ENCODE measurements around the gene MED25. TPM values are rescaled to one million over a fixed set of nuclear protein-coding genes. Genes with fewer than 3 reads are reported as not detected.

The MED25 gene
- total RNA-seq, 1 donor from 2014 or later: 72.2 TPM

DNA sequence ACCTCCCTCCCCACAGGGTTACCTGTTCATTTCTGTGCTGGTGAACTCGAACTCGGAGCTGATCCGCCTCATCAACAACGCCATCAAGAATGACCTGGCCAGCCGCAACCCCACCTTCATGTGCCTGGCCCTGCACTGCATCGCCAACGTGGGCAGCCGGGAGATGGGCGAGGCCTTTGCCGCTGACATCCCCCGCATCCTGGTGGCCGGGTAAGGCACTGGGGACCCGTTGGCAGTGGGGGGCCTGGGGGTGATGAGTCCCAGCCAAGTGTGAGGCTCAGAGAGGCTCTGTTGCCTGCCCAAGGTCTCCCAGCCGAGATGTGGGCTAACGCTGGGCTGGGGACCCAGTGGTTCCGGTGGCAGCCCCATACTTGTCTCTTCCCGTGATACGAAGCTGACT, 35.6 kb upstream of the MED25 start:
- no peak for FAIRE-seq
- H3K4me1 Mint-ChIP-seq (ENCODE audit: low read depth, unreplicated experiment): peaks cover 7% of the 10 kb centered on the region
- Histone ChIP-seq H2AFZ (ENCODE audit: low read depth, low read length) (no peak overlapping the region), H3K36me3 (ENCODE audit: insufficient read depth, low read length) (peaks cover 13% of the 10 kb centered on the region), H4K20me1 (ENCODE audit: insufficient read depth, low read length) (peaks cover 49% of the 10 kb centered on the region), H3K27ac (ENCODE audit: low read depth, low read length) (no peak overlapping the region), H3K4me3 (ENCODE audit: insufficient read depth, low read depth, low read length) (no peak overlapping the region), H3K4me2 (ENCODE audit: low read length) (no peak overlapping the region), H3K27me3 (ENCODE audit: insufficient read depth, low read length) (no peaks in the 10 kb centered on the region), H3K4me1 (ENCODE audit: insufficient read depth, low read length) (peaks cover 8% of the 10 kb centered on the region), H3K9ac (ENCODE audit: low read length) (no peak overlapping the region), H3K79me2 (ENCODE audit: insufficient read depth, low read length) (peaks cover 41% of the 10 kb centered on the region), H3K9me3 (ENCODE audit: insufficient read depth, low read depth, low read length) (no peaks in the 10 kb centered on the region)
- H3K27me3 Mint-ChIP-seq (ENCODE audit: low read depth, unreplicated experiment): no peaks in the 10 kb centered on the region
- H3K27ac Mint-ChIP-seq (ENCODE audit: unreplicated experiment): no peak overlapping the region
- TF ChIP-seq EZH2 (IDR thresholded peaks at IDR 0.05; ENCODE audit: insufficient read depth, low read length): no peak
- TF ChIP-seq, protein P1, sequence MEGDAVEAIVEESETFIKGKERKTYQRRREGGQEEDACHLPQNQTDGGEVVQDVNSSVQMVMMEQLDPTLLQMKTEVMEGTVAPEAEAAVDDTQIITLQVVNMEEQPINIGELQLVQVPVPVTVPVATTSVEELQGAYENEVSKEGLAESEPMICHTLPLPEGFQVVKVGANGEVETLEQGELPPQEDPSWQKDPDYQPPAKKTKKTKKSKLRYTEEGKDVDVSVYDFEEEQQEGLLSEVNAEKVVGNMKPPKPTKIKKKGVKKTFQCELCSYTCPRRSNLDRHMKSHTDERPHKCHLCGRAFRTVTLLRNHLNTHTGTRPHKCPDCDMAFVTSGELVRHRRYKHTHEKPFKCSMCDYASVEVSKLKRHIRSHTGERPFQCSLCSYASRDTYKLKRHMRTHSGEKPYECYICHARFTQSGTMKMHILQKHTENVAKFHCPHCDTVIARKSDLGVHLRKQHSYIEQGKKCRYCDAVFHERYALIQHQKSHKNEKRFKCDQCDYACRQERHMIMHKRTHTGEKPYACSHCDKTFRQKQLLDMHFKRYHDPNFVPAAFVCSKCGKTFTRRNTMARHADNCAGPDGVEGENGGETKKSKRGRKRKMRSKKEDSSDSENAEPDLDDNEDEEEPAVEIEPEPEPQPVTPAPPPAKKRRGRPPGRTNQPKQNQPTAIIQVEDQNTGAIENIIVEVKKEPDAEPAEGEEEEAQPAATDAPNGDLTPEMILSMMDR (IDR thresholded peaks at IDR 0.05; ENCODE audit: insufficient read depth, low read depth, low read length): no peak
- no peaks in the 10 kb centered on the region for H3K9me3 Mint-ChIP-seq (ENCODE audit: unreplicated experiment)
- DNase-seq (ENCODE audit: low read depth): no peak
- no peak overlapping the region for H3K4me3 Mint-ChIP-seq (ENCODE audit: unreplicated experiment)
- peaks cover 22% of the 10 kb centered on the region for H3K36me3 Mint-ChIP-seq (ENCODE audit: low read depth, unreplicated experiment)

DNA sequence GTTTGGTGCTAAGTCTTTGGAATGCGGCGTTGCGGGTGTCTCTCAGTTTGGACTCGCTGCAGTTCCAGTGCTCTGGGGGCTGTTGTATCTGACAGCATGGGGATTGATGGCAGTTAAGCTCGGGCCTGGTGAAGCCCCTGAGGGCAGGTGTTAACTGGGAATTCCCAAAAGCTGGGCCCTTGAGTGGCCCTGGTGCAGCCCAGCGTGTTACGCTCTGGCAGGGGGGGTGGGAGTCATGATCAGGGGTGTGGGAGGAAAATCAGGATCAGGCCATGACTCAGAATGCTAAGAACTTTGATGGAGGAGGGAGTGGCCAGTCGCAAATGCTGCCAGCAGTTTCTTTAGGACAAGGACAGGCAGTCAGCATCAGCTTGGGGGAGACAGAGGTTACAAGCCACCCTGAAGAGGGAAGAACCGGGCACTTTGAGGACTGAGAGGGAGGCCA, 31.7 kb upstream of the MED25 start:
- TF ChIP-seq EZH2 (IDR thresholded peaks at IDR 0.05; ENCODE audit: insufficient read depth, low read length): no peak
- TF ChIP-seq, protein P1 (IDR thresholded peaks at IDR 0.05; ENCODE audit: insufficient read depth, low read depth, low read length): no peak
- Histone ChIP-seq H3K4me1 (ENCODE audit: insufficient read depth, low read length) (peaks cover 8% of the 10 kb centered on the region), H4K20me1 (ENCODE audit: insufficient read depth, low read length) (peaks cover 52% of the 10 kb centered on the region), H2AFZ (ENCODE audit: low read depth, low read length) (no peak overlapping the region), H3K9me3 (ENCODE audit: insufficient read depth, low read depth, low read length) (no peaks in the 10 kb centered on the region), H3K79me2 (ENCODE audit: insufficient read depth, low read length) (peaks cover 33% of the 10 kb centered on the region), H3K36me3 (ENCODE audit: insufficient read depth, low read length) (peaks cover 16% of the 10 kb centered on the region), H3K4me2 (ENCODE audit: low read length) (peak overlapping the region; percentile 66), H3K4me3 (ENCODE audit: insufficient read depth, low read depth, low read length) (no peak overlapping the region), H3K27ac (ENCODE audit: low read depth, low read length) (peak overlapping the region; percentile 31), H3K27me3 (ENCODE audit: insufficient read depth, low read length) (no peaks in the 10 kb centered on the region), H3K9ac (ENCODE audit: low read length) (peak overlapping the region; percentile 43)
- DNase-seq (ENCODE audit: low read depth) (peak; percentile 20), FAIRE-seq (no peak)
- Mint-ChIP-seq H3K4me3 (ENCODE audit: unreplicated experiment) (peak overlapping the region; percentile 52), H3K27me3 (ENCODE audit: low read depth, unreplicated experiment) (no peaks in the 10 kb centered on the region), H3K9me3 (ENCODE audit: unreplicated experiment) (no peaks in the 10 kb centered on the region), H3K4me1 (ENCODE audit: low read depth, unreplicated experiment) (peaks cover 7% of the 10 kb centered on the region), H3K27ac (ENCODE audit: unreplicated experiment) (peak overlapping the region; percentile 22), H3K36me3 (ENCODE audit: low read depth, unreplicated experiment) (peaks cover 34% of the 10 kb centered on the region)

DNA sequence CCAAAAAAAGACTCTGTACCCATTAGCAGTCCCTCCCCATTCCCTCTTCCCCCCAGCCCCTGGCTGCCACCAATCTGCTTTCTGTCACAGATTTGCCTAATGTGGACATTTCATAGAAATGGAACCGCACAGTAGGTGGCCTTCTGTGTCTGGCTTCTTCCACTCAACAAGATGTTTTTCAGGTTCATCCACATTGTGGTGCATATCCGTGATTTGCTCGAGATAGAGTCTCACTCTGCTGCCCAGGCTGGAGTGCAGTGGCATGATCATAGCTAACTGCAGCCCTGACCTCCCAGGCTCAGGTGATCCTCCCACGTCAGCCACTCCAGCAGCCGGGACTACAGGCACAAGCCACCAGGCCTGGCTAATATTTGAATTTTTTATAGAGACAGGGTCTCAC, 30.3 kb upstream of the MED25 start:
- FAIRE-seq: no peak
- no peak overlapping the region for H3K27ac Mint-ChIP-seq (ENCODE audit: unreplicated experiment)

More for the DNA sequence above, 30.3 kb upstream of the MED25 start:
- Histone ChIP-seq H3K9ac (ENCODE audit: low read length) (no peak overlapping the region), H2AFZ (ENCODE audit: low read depth, low read length) (no peak overlapping the region), H3K79me2 (ENCODE audit: insufficient read depth, low read length) (peaks cover 36% of the 10 kb centered on the region), H3K36me3 (ENCODE audit: insufficient read depth, low read length) (peaks cover 15% of the 10 kb centered on the region), H3K4me3 (ENCODE audit: insufficient read depth, low read depth, low read length) (no peak overlapping the region), H3K9me3 (ENCODE audit: insufficient read depth, low read depth, low read length) (no peaks in the 10 kb centered on the region), H3K27me3 (ENCODE audit: insufficient read depth, low read length) (no peaks in the 10 kb centered on the region), H3K4me1 (ENCODE audit: insufficient read depth, low read length) (peaks cover 8% of the 10 kb centered on the region), H3K4me2 (ENCODE audit: low read length) (no peak overlapping the region), H3K27ac (ENCODE audit: low read depth, low read length) (no peak overlapping the region), H4K20me1 (ENCODE audit: insufficient read depth, low read length) (peaks cover 52% of the 10 kb centered on the region)
- TF ChIP-seq, protein P1 (IDR thresholded peaks at IDR 0.05; ENCODE audit: insufficient read depth, low read depth, low read length): no peak
- no peak for TF ChIP-seq EZH2 (IDR thresholded peaks at IDR 0.05; ENCODE audit: insufficient read depth, low read length)
- peaks cover 32% of the 10 kb centered on the region for H3K36me3 Mint-ChIP-seq (ENCODE audit: low read depth, unreplicated experiment)
- H3K9me3 Mint-ChIP-seq (ENCODE audit: unreplicated experiment): no peaks in the 10 kb centered on the region
- no peak overlapping the region for H3K4me3 Mint-ChIP-seq (ENCODE audit: unreplicated experiment)
- no peak for DNase-seq (ENCODE audit: low read depth)
- no peaks in the 10 kb centered on the region for H3K27me3 Mint-ChIP-seq (ENCODE audit: low read depth, unreplicated experiment)
- peaks cover 7% of the 10 kb centered on the region for H3K4me1 Mint-ChIP-seq (ENCODE audit: low read depth, unreplicated experiment)
